CD4-positive, alpha-beta T cell treated with Interleukin-15 for 4 hours (primary cell): ENCODE results near the gene MB21D2.
"Not testable (repeated sequence)": the region's sequence is repeated elsewhere in the genome, so short reads cannot be mapped to it uniquely, and the experiment has no call there.

Experiments
- DNase-seq: peaks from one replicate; pipeline ENCODE4 v3.0.0-alpha.2; 2020; ENCODE audit warnings: low spot score

MB21D2 gene

DNA sequence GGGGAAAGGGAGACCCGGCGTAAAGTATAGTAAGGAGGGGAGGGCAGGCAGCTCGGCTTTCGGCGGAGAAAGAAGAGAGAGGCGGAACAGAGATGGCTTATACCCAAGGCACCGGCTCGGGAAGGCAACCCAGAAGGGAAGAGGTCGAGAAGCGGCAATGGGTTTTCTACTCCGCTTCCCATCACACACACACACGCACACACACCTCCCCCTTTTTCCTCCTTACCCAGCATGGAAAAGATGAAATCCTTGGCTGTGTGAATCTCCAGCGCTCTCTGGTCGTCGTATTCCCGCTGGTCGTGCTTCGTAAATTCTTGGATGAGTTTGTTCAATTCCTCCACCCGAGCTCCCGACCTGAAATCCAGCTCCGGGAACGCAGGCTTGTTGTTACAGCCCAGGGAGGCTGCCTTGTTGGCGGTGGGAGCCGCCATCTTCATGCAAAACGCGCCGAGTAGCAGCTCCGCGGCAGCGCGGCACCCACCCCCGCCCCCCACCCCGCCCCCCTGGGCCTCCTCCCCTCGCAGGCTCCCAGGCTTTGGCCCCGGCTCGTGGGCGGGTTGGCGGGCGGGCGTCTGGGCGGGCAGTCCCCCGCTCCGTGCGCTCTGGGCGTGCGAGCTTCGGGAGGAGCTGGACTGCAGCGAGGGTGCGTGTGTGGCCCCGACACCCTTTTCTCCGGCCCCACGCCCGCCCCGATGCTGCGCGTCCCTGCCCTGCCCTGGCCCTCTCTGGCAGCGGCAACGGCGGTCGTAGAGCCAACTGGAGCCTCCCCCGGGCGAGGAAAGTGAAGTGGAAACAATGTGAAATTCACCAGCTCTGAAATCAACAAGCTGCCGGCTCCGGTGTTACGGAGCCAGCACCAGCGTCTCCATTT is at the start of gene MB21D2:
Gene MB21D2, minus strand, starts transcription at position 453 of the 871 bp plus-strand sequence. Its CDS starts 16 bp downstream, at position 437.
- peak; percentile 48 for DNase-seq

- not testable (repeated sequence) for DNase-seq
Observed at GRCh38 chr3:192964959-192965719, 47.5 kb upstream of the MB21D2 start.

DNA sequence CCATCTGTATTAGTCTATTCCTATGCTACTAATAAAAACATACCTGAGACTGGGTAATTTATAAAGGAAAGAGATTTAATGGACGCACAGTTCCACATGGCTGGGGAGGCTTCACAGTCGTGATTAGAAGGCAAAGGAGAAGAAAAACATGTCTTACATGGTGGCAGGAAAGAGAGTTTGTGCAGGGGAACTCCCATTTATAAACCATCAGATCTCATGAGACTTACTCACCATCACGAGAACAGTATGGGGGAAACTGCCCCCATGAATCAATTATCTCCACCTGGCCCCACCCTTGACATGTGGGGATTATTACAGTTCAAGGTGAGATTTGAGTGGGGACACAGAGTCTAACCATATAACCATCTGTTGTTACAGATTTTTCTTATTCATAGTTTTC is 42.1 kb upstream of the MB21D2 start:
- DNase-seq, result no peak

- no peak for DNase-seq
Observed at GRCh38 chr3:192958219-192958872, 40.7 kb upstream of the MB21D2 start.

DNA sequence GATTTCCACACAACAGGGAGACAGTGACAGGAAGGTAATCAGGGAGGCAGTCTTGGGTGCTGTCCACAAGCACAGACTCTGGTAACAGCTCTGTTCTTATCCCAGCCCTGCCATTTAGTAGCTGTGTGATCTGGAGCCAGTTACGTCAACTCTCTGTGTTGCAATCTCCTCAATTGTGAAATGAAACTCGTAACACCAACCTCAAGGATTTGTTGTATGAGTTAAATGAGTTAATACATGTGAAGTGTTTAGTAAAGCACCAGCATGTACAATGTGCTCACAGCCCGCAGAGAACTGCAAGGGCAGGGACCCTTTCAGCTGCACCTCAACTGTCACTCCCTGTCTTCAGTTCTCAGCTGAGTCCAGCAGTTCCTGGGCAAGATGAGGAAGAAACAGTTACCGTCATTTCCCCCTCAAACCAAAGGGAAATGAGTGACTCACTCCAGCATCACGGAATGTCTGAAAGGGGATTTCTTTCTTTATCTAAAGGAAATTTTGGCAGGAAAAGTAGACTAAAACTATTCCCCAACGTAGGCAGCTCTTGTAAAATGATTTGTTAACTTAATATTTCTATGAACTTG is 39.9 kb upstream of the MB21D2 start:
- DNase-seq, result no peak

GRCh38 chr3:192953926-192954325 is 36.3 kb upstream of the MB21D2 start:
- DNase-seq, result no peak

GRCh38 chr3:192947421-192947820 is 29.8 kb upstream of the MB21D2 start:
- DNase-seq, result no peak

DNA sequence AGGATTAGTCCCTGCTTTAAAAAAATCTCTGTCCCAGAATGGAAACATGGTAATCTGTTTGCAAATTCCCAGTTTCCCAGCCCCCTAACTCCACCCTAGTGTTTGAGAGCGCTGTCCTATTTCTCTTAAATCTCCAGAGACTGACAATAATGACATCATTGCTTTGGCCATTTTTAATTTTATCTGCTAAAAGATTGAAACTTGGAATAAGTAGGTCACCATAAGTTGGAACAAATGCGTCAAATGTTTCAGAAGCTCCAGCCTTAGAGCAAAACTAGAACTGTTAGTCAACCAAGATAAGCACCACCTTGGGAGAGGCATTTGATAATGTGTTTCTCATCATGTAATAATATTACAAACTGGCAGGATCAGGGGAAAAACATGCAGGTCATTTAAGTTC is 25.7 kb upstream of the MB21D2 start:
- DNase-seq, result no peak

DNA sequence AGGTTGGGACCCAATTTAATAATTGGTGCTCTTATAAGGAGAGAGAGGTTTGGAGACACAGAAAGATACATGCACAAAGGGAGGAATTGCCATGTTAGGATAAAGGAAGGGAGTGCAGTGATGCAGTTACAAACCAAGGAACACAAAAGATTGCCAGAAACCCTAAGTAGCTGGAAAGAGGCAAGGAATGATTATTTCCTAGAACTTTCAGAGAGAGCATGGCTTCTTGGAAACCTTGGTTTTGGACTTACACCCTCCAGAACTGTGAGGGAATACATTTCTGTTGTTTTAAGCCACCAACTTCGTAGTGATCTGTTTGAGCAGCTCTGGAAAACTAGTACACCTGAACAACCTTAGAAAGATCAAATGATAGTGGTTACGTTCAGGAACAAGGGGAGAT is 25.0 kb upstream of the MB21D2 start:
- DNase-seq, result no peak

GRCh38 chr3:192940129-192940528 is 22.5 kb upstream of the MB21D2 start:
- no peak for DNase-seq

DNA sequence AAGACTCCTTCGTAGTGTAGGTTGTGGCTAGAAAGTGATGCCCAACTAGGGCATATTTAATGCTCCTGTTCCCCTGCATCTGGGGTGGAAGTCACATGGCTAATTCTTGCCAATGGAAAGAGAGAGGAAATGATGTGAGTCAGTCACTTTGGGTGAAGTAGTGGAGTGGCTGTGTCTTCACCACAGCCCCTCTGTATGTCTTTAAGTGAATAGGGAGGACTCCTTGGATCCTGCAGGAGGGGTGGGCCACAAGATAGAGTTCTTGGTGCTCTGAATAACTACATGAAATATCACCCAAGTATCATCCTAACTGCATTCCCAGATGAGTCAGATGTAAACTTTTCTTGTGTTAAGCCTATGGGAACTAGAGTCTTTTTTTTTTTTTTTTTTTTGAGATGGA is 17.8 kb upstream of the MB21D2 start:
- DNase-seq, result no peak

DNA sequence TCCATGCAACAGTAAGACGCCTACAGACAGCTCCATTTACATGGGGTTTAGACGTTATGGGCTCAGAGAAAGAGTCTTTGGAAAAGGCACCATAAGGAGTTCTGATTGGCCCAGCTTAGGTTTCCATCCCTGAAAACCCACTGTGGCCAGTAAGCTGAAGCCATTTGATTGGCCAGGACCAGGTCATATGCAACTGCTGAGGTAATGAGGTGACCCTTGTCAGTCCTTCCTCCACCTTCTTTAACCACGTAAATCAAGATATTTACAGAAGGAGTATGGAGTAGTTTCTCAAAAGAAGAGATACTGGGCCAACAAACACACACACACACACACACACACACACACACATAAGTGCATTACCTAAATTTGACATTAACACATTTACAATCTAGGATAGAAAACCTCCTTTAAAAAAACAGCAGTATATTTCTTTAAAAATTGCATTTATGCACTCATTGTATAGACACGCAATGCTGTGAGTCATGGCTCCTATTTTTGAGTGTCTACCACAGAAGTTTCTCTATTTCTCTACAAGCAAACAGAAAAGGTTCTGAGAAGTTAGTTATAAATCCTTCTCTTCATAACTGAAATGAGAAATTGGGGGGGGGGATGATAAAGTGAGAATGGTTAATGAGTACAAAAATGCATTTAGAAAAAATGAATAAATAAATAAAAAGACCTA is 16.3 kb upstream of the MB21D2 start:
- no peak for DNase-seq

DNA sequence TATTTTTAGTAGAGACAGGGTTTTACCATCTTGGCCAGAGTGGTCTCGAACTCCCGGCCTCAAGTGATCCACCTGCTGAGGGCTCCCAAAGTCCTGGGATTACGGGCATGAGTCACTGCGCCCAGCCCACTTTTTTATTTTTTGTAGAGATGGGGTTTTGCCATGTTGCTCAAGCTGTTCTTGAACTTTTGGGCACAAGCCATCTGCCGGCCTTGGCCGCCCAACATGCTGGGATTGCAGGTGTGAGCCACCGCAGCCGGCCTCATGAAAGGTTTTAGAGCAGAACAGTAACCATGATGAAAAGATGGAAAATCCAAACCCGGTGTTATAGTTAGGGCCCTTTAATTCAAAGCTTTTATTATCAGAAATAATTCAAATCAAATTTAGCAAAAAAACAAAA is 15.6 kb upstream of the MB21D2 start:
- DNase-seq, result no peak

- DNase-seq, result no peak
Observed at GRCh38 chr3:192931825-192932224, 14.2 kb upstream of the MB21D2 start.

GRCh38 chr3:192930577-192930976 is 12.9 kb upstream of the MB21D2 start:
- no peak for DNase-seq

DNA sequence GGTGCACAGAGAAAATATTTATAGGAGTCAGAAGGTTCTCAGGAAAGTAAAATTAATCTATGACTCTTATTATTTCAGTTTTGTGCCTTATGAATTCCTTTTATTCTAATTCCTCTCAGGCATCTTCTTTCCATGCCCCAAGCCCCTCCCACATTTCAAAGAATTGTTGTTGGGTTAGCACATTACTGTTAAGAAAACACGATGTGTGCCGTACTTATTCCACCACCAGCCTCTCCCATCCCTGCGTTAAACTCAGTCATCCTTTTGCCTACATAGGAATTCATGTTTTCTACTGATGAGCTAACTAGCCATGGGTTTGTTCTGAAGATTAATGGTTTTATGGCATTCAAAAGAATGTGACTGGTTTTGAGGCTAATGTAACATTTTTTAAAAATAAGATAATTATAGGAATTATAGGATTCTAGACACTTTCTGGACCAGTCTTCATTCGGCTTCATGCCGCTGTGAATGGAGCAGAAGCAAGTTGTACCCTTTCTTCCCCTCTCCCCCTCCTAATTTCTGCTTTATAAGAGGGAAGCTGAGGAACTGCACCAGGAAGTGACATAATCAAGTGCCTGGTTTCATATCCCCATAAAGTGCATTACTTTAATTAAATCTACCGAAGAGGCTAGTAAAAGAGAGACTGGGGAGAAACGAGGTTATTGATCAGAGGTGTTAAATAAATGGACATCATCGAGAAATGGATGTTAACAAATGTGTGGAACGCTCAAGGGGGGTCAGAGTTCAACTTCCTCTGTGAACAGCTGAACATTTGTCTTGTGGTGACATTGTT is 12.3 kb upstream of the MB21D2 start:
- no peak for DNase-seq

- no peak for DNase-seq
Observed at GRCh38 chr3:192929146-192929545, 11.5 kb upstream of the MB21D2 start.

DNA sequence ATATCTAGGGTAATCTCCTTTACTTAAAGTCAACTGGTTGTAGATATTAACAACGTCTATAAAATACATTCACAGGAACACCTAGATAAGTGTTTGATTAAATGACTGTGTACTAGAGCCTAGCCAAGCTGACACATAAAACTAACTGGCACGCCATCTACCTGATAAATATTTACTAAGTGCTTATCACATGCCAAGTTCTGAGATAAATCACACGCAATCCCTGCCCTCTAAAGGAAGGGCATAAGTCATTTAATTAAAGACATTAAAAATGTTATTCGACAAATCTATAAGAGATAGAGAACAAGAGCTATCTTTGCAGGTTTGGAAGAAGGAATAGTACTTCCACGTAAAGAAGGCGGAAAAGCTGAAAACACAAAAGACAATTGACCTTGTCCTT is 11.1 kb upstream of the MB21D2 start:
- DNase-seq, result no peak

DNA sequence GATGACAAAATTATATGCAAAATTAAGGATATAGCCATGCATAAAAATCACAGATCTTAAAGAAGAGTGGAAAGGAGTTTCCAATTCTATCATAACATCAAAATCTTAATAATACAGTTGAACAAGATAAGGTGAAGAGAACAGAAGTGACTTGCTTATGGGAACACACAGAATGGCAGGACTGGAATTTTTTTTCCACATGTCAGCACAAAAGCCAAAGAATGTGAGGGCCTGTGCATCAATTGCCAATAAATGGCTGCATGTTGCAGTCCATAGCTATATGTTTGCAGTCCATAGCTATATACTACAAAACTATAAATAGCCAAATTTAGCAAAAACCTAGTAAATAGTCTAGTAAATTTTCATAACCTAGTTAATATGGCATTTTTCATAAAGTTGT is 10.4 kb upstream of the MB21D2 start:
- DNase-seq, result no peak

DNA sequence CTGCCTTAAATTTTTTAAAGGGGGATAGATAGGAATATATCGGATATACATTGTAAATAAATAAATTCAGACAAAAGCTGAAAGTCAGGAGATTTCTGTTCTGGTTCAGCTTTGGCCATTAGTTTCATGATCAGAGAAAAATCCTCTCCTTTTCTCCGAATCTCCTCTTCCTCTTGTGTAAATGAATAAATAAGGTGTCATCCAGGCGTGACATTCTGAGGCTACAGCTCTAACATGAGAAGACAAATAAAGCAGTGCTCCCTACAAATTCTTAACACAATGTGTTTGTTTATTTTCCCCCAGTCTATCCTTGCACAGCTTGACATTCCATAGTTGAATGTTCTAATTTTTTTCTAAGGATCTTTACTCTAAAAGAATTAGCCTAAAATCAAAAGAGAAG is 9.4 kb upstream of the MB21D2 start:
- no peak for DNase-seq

DNA sequence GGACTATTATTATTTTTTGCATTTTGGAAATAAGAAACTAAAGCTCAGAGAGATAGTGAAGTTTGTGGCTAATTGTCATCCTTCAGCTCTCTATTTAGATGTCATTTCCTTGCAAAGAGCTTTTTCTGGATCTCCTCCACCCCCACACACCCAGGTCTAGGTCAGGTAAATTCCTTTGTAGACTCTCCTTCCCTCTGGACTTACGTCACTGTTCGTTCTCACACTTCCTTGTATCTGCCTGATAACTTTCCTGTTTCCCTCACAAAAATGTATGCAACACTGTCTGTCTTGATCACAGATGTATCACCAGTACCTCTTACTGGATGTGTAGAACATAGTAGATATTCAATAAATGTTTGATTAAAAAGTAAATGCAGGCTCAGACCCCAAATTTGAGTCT is 6.1 kb upstream of the MB21D2 start:
- no peak for DNase-seq
